IPS-NIHi7 (cell line): Measurements from ENCODE around the gene REV3L.

ENCODE experiments used
- DNase-seq: peaks from one replicate; pipeline ENCODE4 v3.0.0; 2012; ENCODE audit warnings: mixed read lengths; ENCODE audit errors: extremely low spot score

Gene REV3L

GRCh38 chr6:111423960-111424846 lies 58.8 kb downstream of the REV3L start:
- no peak for DNase-seq

DNA sequence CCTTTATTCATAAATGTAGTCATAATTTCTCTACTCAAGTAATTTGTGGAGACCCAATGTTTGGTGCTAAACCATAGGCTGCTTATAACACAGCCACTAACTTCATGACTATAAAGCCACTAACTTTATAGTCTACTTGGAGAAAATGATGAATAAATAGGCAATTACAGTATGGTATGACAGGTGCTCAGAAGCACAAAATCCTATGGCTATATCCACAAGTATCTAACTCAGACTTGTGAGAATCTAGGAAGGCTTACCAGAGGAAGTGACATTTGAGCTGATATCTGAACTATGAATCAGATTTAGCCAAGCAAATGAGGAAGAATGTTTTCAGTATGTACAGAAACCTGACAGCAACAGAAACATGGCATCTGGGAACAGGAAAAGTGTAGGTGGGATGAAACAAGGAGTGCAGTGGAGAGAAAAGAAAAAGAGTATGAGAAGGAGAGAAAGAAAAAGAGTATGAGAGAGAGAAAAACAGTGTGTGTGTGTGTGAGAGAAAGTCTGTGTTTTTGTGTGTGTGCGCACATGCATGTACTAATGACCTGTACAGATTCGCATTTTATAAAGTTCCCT lies 59.9 kb downstream of the REV3L start:
- no peak for DNase-seq

- DNase-seq: no peak
Measured at GRCh38 chr6:111418971-111419693, 63.9 kb downstream of the REV3L start.

DNA sequence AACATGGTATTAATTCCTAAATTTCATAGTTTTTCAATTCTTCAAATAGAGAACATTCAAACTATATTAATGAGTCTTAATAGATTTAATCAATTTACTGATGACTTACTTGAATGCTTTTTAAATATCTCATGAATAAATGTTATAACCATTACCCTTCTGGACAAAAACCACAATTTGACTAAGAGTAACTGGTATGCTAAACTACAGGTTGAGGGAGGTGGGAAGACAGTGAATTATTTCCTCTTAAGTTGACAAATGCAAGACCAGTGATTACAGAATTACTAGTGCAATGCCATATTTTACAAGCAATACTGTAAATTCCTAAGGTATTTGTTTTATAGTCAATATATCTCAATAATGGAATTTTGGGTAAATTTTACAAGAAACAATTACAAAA lies 65.1 kb downstream of the REV3L start:
- no peak for DNase-seq

GRCh38 chr6:111417181-111417585 lies 65.8 kb downstream of the REV3L start:
- no peak for DNase-seq

GRCh38 chr6:111416529-111416928 lies 66.5 kb downstream of the REV3L start:
- no peak for DNase-seq

DNA sequence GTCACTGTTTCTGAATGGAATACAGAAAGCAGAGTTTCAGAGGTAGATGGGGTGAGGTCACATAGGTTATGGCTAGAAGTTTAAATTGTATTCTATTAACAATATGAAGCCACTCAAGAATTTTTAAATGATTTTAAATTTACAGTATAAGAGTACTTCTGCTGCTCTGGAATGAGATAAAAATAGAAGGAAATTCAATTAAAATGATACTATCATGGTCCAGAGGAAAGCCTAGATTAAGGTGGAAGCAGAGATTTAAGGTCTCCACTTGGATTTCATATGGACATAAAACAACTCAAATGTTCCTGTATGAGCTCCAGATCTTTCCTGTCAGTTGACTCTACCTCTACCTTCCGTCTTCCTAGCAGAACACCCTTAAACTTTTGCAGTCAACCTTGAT lies 68.6 kb downstream of the REV3L start:
- DNase-seq: no peak

GRCh38 chr6:111411978-111412566 lies 70.9 kb downstream of the REV3L start:
- no peak for DNase-seq

GRCh38 chr6:111411046-111411445 lies 72.0 kb downstream of the REV3L start:
- DNase-seq: no peak

DNA sequence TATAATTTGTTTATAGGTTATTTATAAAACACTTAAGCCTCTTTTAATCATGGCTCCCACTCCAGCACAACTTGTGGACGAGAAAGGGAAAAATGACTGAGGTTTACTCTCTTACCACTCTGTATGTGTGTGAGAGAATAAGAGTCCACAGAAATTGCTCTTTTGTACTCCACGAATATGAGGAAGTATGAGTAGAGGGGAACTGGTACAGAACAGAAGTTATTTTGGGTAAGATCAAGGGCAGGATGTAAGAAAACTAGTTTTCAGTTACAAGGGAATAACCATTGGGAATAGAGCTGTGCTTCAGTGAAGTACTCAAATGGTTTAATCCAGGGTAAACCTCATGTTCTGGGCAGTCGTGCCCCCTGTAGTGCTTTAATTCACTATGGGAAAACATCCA lies 72.6 kb downstream of the REV3L start:
- no peak for DNase-seq

DNA sequence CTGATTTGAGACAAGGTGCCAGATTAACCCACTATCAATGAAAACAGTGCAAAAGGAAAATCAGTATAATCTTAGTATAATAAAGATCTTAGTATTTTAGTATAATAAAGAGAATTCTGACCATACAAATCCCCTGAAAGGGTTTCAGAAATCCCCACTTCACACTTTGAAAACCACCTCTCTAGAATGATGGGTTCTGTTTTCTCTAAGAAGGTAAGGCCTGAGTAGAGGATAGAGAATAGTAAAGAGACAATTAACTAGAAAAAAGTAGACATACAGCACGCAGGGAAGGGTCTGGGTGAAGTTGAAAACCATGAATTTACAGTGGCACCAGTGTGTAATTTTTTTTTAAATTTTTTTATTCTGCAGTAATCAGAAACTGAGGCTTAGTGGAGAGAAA lies 73.6 kb downstream of the REV3L start:
- no peak for DNase-seq

GRCh38 chr6:111407686-111408085 lies 75.3 kb downstream of the REV3L start:
- no peak for DNase-seq

GRCh38 chr6:111406200-111406721 lies 76.8 kb downstream of the REV3L start:
- DNase-seq: no peak

GRCh38 chr6:111403388-111403787 lies 79.6 kb downstream of the REV3L start:
- no peak for DNase-seq

DNA sequence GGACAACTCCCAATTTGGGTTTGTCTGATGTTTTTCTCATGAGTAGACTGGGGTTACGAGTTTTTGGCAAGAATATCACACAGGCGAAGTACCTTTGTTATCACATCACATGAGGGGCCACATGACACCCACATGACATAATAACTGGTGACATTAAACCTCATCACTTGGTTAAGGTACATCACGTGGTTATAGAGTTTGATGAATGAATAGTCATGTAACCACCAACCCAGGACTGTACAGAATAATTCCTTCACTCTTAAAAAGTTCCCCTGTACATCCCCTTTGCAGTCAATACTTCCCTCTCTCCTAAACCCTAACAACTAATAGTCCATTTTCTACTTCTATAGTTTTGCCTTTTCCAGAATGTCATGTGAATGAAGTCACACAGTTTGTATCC lies 83.4 kb downstream of the REV3L start:
- no peak for DNase-seq

DNA sequence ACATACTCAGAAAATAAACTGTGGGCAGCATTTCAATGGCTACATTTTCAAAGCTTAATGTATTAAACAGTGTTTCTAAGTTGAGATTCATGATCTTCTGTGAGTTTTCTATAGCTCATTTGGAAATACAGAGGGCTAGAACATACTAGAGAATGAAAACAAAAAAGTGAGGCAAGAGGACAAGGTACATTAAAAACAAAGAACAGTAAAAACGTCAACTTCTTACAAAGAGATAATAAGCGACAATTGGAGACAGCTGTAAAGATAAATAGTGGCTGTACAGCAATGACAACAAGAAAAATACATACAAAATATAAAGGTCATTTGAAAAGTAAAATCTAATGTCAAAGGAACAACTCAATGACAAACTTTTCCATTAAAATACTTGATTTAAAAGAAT lies 94.3 kb downstream of the REV3L start:
- DNase-seq: no peak

DNA sequence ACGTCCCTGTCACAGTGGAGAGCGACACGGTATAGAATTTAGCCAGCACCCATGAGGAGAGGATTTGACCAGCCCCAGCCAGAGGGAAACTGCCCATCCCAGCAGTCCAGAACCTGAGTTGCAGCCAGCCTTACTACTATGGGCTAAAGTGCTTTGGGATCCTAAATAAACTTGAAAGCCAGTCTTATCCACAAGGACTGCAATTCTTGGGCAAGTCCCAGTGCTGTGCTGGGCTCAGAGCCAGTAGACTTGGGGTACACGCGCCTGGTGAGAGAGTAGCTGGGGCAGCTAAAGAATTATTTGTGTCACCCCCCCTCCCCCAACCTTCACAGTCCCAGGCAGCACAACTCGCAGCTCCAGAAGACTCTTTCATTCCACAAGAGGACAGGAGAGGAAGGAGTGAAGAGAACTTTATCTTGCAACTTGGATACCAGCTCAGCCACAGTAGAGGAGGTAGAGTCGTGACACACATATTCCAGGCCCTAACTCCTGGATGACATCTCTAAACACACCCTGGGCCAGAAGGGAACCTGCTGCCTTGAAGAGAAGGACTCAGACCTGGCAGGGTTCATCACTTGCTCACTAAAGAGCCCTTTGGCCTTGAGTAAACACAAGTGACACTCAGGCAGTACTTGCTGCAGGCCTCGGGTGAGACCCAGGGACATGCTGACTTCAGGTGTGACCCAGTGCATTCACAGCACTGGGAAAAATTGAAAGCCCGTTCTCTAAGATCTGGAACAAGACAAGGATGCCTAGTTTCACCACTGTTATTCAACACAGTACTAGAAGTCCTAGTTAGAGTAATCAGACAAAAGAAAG lies 100.3 kb downstream of the REV3L start:
- no peak for DNase-seq

DNA sequence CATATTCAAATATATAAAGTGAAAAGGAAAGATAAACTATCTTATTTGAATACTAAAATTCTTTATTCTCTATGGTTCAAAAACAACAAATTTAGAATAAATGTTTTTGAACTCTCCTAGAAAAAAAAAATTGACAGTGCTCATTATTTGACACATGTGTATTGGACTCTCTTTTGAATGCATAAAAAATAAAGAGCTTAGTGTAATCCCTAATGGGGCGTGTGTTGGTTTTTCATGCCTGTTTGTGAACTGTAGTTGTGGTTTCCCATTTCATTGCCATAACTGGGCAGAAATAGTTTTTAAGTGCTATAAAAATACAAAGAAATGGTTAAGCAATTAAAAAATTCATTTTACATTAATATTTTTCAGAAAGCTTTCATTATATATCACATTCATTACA lies 101.3 kb downstream of the REV3L start:
- no peak for DNase-seq

- no peak for DNase-seq
Measured at GRCh38 chr6:111381123-111381522, 101.9 kb downstream of the REV3L start.

GRCh38 chr6:111379831-111380230 lies 103.2 kb downstream of the REV3L start:
- no peak for DNase-seq

DNA sequence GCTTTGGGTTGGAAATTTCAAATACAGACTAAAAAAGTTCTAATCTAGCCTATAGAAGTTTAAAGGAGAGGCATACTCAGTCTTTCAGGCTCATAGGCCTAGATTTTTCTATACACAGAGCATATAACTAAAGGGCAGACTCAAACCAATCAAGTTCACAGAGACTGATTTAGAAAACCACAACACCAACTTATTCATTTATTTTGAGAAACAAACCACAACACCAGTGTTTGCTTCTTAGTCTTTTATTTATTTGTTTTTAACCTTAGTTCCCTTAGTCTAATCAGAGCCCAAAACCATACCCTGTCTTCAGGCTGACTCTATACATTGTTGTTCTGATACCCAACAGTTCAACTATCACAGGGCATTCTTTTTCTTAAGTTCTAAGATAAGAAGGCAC lies 103.7 kb downstream of the REV3L start:
- DNase-seq: no peak
